ENCODE measurements around the gene PIK3C2A.

The PIK3C2A gene

DNA sequence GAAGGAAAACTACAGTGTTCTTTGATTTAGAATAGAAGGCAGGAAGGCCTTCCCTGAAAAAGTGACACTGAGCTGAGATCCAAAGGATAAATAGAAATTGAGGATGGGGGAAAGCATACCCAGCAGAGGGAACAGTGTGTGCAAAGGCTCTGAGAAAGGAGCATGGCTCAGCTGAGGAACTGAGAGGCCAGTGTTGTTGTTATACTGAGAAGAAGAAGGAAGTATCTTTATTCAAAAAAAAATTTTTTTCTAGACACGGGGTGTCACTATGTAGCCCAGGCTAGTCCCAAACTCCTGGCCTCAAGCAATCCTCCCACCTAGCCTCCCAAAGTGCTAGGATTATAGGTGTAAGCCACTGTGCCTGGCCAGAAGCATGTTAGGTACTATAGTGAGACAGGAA lies 3.5 kb upstream of the PIK3C2A start:
- no peak for DNase-seq (ENCODE audit: low read depth)

GRCh38 chr11:17209939-17210245 lies 2.1 kb upstream of the PIK3C2A start:
- DNase-seq (ENCODE audit: low read depth) = no peak

- DNase-seq (ENCODE audit: low read depth) = no peak
Measured at GRCh38 chr11:17208257-17208999, 642 bp upstream of the PIK3C2A start.

- DNase-seq (ENCODE audit: low read depth) = no peak
Measured at GRCh38 chr11:17206463-17206862, 1.3 kb downstream of the PIK3C2A start.

GRCh38 chr11:17197431-17197898 lies 10.3 kb downstream of the PIK3C2A start:
- no peak for DNase-seq (ENCODE audit: low read depth)

- DNase-seq (ENCODE audit: low read depth) = no peak
Measured at GRCh38 chr11:17188675-17189074, 19.1 kb downstream of the PIK3C2A start.

- DNase-seq (ENCODE audit: low read depth) = no peak
Measured at GRCh38 chr11:17186932-17187692, 20.7 kb downstream of the PIK3C2A start.

- DNase-seq (ENCODE audit: low read depth) = no peak
Measured at GRCh38 chr11:17185938-17186337, 21.8 kb downstream of the PIK3C2A start.

DNA sequence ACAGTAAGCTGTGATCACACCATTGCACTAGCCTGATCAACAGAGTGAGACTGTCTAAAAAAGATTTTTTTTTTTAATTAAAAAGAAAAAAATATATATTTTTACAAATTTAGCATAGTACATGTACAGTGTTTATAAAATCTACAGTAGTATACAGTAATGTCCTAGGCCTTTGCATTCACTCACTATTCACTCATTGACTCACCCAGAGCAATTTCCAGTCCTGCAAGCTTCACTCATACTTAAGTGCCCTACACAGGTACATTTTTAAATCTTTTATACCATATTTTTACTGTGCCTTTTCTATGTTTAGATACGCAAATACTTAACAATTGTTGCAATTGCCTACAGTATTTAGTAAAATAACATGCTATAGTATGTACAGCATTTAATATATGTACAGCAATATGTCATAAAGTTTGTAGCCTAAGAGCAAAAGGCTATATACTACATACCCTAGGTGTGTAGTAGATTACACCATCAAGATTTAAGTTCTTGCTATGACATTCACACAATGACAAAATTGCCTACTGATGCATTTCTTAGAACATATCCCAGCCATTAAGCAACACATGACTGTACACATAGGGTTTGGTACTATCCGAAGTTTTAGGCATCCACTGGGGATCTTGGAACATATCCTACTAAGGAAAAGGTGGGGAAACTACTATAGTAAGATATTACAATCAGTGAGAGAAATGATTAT lies 22.8 kb downstream of the PIK3C2A start:
- no peak for DNase-seq (ENCODE audit: low read depth)

GRCh38 chr11:17183836-17184235 lies 23.9 kb downstream of the PIK3C2A start:
- DNase-seq (ENCODE audit: low read depth) = no peak

DNA sequence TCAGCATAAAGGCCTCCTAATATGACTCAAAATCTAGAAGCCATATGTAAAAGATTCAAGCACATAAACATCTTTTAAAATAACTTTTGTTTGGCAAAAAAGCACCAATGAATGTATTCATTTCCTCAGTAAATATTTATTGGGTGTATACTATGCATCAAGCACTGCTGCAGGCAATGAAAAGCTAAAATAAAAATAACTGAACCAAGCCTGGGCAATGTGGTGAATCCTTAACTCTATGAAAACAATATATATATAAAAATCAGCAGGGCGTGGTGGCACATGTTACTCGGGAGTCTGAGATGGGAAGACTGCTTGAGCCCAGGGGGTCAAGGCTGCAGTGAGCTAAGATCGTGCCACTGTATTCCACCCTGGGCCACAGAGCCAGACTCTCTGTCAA lies 27.8 kb downstream of the PIK3C2A start:
- no peak for DNase-seq (ENCODE audit: low read depth)

DNA sequence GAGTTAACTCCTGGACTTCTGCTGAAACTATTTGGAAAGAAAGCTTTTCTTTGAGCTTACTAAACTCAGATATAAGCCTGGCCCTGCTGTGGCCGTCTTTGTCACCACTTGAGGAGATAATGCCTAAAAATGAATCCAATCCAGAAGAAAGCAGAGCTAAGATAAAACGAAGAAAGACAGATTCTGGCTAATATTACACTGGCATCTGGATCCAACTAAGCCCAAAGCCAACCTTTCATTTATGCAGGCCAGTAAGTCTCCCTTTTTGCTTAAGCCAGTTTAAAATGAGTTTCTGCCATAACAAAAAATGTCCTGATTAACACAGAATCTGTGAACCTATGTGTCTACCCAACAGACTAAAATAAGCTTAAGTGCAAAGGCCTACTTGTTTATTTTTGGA lies 34.5 kb downstream of the PIK3C2A start:
- DNase-seq (ENCODE audit: low read depth) = no peak

GRCh38 chr11:17171916-17172315 lies 35.9 kb downstream of the PIK3C2A start:
- DNase-seq (ENCODE audit: low read depth) = no peak

DNA sequence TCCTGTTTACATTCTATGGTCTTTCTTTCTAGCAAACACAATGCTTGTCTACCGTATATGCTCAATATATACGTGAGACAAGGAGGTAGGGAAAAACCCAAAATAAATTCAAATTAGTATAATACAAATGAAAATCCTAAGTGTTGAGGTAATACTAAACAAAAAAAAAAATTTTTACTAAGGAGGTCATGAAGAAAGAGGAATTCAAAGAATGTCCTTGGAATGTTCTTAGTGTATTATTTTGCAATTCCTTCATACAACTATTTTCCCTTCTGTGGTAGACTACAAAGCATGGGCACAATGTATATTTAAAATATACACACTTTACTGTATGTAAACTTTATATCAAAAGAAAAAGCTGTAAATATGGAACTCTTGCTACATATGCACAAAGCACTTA lies 36.4 kb downstream of the PIK3C2A start:
- no peak for DNase-seq (ENCODE audit: low read depth)

- DNase-seq (ENCODE audit: low read depth) = no peak
Measured at GRCh38 chr11:17169876-17170275, 37.9 kb downstream of the PIK3C2A start.

DNA sequence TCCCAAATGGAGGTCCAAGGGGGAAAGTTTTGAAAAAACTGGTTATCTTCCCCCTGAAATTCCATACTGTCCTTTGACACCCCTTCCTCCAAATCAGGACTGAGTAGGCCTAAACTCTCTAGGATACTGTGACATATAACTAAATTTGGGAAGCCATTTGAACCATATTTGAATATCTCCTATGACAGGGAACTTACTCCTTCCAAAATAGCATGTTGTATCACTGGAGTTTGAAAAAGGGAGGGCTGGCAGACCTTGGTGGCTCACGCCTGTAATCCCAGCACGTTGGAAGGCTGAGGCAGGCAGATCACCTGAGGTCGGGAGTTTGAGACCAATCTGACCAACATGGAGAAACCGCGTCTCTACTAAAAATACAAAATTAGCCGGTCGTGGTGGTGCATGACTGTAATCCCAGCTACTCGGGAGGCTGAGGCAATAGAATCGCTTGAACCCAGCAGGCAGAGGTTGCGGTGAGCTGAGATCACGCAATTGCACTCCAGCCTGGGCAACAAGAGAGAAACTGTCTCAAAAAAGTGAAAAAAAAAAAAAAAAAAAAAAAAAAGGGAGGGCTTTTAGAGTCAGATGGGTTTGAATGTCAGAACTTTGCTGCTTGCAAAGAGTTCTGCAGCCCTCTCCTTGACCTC lies 42.4 kb downstream of the PIK3C2A start:
- no peak for DNase-seq (ENCODE audit: low read depth)

DNA sequence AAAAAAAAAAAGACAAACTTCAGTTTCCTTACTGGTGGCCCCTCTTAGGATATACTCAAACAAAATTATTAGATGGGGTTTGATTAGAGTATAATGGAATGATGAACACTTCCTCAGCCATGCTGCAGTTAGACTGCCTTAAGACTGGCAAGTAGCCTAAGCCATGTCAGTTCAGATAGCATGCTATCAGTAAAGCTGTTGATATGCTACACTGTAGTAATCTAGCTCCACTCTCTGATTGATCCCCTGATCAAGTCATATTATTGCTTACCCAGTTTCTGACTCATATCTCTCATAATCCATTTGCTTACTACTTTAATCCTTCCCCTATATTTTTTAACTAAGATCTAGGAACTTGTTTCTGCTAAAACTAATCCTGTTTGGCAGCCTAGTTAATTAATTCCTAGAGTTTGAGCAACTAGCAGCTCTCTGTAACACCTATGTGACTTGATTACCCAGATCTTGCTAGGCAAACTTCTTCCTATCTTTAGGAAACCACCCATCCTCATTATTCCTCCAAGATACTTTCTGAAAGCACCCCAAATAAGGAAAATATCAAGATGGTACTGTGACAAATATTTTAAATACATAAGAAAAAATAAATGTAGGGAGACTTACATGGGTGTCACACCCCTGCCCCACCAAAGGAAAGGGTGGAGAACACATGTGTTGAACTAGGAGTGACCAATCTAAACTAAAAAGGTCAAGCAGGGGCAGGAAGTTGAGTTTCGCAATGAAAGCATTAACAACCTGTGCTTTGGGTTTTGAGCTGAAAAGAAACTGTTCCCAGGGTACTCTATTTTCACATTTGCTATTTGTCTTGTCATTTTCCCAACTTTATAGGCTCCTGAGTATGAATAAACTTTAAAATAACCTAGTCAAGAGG lies 43.2 kb downstream of the PIK3C2A start:
- DNase-seq (ENCODE audit: low read depth) = no peak

GRCh38 chr11:17163736-17164135 lies 44.0 kb downstream of the PIK3C2A start:
- DNase-seq (ENCODE audit: low read depth) = no peak

- no peak for DNase-seq (ENCODE audit: low read depth)
Measured at GRCh38 chr11:17163291-17163690, 44.5 kb downstream of the PIK3C2A start.

DNA sequence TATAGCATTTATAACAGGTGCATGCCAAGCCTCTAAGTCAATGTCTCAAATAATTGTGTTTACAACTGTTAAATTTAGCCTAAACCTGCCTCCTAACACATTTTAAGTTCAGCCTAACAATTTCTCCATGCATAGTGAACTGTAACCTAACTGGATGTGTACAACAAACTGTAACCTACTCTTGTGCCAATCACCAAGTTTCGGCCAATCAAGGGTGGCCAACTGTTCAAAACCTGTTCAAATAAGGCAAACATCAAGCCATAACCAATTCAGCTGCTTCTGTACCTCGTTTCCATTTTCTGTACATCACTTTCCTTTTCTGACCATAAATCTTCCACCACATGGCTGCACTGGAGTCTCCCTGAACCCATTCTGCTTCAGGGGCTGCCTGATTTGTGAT lies 45.4 kb downstream of the PIK3C2A start:
- no peak for DNase-seq (ENCODE audit: low read depth)

GRCh38 chr11:17161515-17161914 lies 46.3 kb downstream of the PIK3C2A start:
- DNase-seq (ENCODE audit: low read depth) = no peak

DNA sequence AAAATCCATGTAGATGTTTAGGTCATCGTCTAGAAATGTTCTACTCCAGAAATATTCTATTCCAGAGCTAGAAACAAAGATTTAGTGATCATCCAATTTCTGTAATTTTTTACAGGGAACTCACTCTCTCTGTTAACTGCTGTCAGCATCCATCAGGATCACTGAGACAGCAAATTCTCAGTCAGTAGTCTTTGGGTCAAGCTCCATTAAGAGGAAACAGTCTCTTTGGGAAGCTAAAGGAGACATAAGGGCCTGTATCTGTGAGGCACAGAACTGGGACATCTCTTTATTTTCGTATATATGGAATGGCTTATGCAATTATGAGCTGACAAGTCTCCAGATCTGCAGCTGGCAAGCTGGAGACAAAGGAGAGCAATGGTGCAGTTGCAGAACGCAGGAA lies 48.3 kb downstream of the PIK3C2A start:
- DNase-seq (ENCODE audit: low read depth) = no peak

All from activated T-cell treated with anti-CD3 and anti-CD28 coated beads for 48 hours (primary cell).